HG02623 (cell line): ENCODE results near the gene CFAP300.

Experiments used
- ATAC-seq: cut with Tn5 transposase; IDR thresholded peaks from one replicate; pipeline ENCODE4 v1.9.1; 2021; ENCODE audit warnings: moderate library complexity; ENCODE audit not compliant: unreplicated experiment

CFAP300 gene

DNA sequence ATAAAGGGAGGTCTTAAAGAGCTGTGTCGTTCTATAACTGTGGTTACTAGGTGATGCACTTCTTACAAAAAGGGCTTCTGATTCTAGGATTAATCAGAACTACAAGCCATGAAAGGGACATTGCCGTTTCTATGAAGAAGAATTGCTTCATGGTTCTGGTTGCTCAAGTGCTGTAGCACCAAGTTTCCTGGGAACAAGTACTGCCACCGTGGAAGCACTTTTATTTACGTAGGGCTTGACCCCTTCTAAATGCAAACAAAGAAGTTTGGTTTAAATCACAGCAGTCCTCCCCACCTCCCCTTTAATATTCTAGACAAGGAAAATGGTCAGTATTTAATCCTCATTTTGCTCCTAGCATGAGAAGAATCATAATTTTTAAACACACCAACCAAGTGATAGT, 72.8 kb downstream of the CFAP300 start:
- ATAC-seq: no peak

DNA sequence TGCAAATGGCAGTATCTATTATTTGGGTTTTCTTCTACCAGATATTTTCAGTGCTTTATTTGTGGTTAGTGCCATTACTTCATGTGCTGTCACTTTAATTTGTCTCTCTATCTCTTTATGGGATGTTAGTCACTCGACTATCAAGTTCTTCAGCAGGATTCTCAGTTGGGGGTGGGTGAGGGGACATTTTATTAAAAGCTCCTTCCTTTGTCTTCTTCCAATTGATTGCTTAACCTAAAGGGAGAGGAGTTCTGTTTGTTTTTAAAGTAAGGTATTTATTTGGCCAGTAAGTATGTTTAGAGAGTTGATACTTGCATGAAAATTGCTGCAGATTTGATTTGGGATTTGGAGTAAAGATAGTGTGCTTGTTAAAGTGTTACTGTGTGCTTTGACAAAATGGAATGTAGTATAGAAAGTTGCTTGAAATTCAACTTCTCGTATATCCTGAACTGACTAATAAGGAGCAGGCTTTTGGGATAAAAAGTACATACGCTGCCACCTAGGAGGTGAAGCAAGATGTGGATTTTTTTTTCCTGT, 73.3 kb downstream of the CFAP300 start:
- ATAC-seq: no peak

DNA sequence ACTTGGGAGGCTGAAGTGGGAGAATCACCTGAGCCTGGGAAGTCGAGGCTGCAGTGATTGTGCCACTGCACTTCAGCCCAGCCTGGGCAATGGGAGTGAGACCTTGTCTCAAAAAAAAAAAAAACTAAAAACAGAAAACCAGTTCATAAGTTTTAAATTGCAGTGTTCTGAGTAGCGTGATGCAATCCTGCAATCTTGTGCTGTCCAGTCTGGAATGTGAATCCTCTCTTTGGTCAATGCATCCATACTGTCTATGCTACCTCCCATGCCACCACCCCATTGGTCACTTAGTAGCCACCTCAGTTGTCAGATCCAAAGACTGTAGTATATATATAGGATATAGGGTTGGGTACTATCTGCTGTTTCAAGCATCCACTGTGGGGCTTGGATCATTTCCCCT, 74.1 kb downstream of the CFAP300 start:
- no peak for ATAC-seq
